GM18498 (cell line): ENCODE data around the gene MX1.

Experiments used
- ATAC-seq: cut with Tn5 transposase; IDR thresholded peaks from one replicate; pipeline ENCODE4 v1.9.1; 2021; ENCODE audit warnings: mild to moderate bottlenecking, moderate library complexity; ENCODE audit not compliant: unreplicated experiment

Gene MX1

DNA sequence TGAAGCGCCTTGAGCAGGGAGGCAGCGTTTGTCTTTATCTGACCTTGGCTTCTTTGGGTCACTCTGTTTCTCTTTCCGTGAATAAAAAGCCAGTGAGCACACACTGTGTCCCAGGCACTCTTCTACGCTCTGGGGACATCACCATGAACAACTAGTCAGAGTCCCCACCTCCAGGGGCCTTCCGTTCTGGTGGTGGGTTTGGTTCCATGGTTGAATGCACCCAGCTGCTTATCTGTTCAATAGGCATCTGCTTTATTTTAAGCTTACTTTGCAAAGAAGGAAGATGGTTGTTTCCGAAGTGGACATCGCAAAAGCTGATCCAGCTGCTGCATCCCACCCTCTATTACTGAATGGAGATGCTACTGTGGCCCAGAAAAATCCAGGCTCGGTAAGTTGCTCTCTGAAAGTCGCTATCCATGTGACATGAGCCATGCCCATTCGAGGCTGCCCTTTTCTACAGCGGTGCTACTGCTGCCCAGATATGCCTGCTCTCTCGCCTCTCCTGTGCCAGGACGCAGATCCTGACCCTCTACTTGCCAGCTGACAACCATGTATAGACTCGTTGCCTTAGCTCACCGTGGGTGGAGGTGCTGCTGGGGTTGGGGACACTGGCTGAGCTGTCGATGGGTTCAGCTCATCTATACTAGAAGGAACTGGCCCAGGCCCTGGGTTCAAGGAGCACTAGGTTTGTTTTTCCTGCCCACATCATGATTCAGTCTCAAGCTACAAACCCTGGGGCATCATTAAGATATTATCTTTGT, 5.9 kb downstream of the MX1 start:
- ATAC-seq, result peak; percentile 74

DNA sequence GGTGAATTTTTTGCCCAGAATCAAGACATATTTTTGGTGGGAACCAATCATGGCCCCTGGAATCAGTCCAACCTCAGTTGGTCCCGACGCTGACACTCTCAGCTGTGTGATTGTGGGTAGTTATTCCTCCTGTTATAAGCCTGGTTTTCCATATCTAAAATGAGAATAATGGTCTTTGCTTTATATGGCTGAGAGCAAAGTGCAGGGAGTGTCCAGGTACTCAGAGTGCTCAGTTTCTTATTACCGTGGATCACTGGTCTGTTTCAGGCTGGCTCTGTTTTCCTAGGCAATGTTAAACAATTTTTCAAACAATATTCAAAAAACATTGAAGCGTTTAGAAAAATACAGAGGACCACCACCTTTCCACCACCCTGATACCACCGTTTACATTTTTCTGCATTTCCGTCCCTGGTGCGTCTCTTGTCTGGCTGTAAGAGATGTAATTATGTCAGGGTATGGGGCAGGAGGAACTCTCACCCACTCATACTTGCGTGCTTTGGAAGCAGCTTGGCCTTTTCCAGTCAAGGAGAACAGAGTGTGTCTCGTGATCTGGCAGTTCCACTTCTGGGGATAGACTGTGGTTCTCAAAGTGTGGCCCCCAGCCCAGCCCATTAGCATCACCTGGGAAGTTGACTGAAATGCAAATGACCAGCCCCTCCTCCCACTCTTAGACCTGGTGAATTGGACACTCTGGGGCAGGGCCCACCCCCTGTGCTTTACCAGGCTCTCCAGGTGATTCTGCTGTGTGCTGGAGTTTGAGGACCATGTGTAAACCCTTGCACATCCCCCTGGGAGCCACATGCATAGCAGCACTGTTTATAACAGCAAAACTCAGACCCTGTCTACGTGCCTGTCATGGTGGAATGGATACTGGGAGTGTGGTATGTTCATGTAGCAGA, 6.8 kb downstream of the MX1 start:
- no peak for ATAC-seq

- ATAC-seq, result no peak
Measured at GRCh38 chr21:41433566-41433965, 7.5 kb downstream of the MX1 start.

DNA sequence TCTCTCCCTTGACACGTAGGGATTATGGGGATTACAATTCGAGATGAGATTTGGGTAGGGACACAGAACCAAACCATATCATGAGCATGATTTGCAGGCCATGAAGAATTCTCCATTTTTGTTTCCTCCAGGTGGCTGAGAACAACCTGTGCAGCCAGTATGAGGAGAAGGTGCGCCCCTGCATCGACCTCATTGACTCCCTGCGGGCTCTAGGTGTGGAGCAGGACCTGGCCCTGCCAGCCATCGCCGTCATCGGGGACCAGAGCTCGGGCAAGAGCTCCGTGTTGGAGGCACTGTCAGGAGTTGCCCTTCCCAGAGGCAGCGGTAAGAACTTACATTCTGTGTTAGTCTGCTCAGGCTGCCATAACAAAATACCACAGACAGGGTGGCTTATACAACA, 9.7 kb downstream of the MX1 start:
- ATAC-seq, result no peak

DNA sequence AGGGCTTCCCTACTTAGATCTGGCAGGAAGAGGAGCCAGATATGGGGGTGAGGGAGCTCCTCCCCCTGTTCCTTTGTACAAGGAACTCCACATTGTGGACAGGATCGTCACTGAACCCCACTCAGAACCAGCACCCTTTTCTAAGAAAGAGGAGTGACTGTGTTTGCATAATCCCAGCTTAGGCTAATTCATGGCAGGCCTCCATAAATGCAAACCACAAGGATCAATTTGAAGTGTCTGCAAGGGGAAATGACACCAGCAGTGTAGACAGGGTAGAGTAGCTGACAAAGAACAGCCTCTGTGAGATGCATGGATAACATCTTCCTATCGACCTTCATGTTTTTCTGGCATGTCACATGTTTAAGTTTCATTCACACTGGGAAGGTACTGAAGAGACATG, 11.7 kb downstream of the MX1 start:
- no peak for ATAC-seq

DNA sequence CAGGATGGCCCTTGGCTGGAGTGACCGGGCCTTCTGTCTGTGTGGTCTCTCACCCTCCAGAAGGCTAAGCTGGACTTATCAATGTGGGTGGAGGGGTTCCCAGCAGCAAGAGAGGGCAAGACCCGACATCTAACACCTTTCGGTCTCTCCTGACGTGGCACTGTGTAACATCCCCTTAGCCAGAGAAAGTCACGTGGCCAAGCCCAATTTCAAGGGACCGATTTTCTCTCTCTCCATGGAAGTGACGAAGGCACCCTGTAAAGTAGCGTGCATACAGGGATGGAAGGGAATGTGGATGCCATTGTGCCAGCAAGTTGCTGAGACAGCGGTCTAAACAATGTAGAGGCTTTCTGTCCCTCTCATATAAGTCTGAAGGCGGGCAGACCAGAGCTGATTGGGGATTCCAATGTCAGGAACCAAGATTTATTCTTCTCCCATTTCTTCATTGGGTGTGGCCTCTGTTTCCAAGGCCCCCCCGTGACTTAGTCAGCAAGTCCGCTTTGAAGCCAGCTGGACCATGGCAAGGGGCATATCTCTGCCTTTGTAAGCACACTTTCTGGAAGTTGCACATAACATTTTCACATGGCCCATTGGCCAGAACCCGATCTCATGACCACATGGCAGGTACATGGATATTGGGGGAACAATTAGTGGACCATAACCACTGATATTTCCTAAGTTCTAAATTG, 12.5 kb downstream of the MX1 start:
- ATAC-seq, result no peak

DNA sequence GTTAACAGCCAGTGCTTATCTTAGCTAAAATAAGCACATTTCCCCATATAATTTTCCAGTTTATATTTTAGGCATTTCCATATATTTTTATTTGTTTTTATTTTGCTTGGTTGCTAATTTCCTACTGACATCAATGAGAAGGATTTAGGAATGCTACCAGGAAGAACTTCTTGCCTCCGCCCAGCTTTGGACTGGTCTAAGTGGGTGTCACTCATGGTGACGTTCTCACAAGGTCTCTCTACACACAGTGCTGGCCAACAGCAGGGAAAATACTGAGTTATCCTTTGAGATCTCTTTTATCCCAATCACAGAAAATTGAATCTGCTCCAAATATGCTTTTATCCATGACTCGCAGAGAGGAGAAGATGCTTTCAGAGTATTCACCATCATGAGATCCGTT, 13.2 kb downstream of the MX1 start:
- ATAC-seq, result no peak

DNA sequence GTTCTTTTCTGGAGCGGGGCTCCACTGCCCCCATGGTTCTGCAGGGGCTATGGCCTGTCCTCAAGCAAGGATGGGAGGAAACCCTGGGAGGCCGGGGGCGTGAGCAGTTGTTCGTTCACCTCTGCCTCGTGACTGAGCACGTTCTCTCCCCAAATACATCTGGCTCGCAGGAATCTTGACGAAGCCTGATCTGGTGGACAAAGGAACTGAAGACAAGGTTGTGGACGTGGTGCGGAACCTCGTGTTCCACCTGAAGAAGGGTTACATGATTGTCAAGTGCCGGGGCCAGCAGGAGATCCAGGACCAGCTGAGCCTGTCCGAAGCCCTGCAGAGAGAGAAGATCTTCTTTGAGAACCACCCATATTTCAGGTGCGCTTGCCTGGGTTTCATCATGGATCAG, 15.5 kb downstream of the MX1 start:
- ATAC-seq, result no peak

DNA sequence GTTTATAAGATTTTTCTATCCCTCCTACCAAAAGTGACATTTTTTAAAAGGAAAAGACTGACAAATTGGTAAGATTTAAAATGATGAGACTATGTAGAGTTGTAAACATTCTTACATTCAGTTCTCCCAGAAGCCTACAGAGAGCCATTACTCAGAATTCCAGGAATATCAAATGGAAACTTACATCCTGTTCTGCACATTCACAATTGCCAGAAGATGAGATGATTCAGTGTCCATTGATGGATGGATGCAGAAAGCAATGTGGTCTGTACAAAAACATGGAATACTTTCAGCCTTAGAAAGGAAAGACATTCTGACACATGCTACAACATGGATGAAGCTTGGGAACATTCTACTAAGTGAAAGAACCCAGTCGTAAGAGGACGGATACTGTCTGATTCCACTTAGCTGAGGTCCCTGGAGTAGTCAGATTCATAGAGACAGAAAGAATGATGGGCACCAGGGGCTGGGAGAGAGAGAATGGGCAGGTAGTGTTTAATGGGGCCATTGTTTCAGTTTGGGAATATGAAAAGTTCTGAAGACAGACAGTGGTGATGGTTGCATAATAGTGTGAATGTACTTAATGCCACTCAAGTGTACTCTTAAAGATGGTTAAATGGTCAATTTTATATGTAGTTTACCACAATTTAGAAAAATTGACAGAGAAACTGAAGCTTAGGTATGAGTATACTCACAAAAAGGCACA, 16.6 kb downstream of the MX1 start:
- no peak for ATAC-seq

- no peak for ATAC-seq
Measured at GRCh38 chr21:41443562-41443961, 17.5 kb downstream of the MX1 start.

DNA sequence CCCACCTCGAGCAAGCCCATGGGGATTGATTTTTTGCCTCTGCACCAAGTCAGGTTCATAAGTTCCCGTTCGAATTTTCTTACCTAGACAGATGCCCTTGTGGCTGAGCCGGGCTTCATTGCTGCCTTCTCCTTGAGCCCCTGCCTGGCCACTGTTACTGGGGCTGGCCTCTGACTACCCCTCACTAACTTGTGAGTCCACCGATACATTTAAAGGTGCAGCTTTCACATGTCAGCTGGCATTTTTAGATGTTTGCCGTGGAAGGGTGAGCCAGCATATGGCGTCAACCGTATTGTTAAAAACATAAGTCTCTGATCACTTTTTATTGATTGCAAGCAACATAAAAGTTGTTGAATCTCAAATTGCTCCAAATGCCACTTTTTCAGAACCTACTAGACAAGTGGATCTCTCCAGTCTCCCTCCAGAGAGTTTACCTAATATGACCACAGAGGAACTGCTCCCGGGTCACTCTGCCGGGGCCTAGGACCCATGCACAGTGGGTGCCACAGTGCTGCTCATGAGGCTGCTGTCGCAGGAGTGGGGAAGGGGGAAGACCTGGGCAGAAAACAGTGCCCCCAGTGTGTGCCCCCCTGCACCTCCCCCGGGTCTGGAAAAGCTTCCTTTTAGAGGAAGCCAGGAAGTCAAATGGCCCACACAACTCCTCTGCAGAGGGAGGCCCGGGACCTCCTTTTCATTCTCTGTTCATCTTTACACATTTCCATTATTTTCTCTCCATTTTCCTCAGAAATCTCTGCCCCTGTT, 18.8 kb downstream of the MX1 start:
- ATAC-seq, result no peak

- ATAC-seq, result no peak
Measured at GRCh38 chr21:41445465-41445862, 19.4 kb downstream of the MX1 start.

DNA sequence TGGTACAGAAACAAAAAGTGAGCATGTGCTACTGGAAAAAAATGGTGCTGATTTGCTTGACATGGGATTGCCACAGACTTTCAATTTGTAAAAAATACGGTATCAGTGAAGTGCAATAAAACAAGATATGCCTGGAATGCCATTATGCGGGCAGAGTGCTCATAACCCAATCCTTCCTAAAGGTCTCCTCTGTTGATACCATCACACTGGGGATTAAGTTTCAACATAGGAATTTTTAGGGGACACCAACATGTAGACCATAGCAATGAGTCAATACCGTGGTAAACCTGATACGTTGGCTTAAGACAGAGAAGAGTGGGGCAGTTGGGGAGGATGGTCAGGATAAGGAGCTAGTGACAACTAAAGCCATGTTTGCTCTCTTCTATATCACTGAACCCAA, 20.5 kb downstream of the MX1 start:
- no peak for ATAC-seq

- ATAC-seq, result no peak
Measured at GRCh38 chr21:41447356-41447755, 21.3 kb downstream of the MX1 start.

DNA sequence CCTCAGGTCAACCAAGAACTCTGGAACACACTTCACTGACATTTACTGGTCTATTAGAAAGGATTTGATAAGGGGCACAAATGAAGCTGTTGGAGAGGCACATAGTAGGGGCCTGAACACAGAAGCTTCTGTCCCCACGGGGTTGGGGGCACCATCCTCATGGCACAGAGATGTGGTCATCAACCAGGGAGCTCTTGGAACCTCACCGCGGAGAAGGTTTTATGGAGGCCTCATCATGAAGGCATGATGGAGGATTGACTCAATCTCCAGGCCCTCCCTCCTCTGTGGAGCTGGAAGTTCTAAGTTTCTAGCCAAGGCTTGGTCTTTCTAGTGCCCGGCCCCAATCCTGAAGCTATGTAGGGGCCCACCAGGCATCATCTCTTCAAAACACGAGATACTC, 23.6 kb downstream of the MX1 start:
- ATAC-seq, result no peak

- ATAC-seq, result no peak
Measured at GRCh38 chr21:41451753-41452676, 26.0 kb downstream of the MX1 start.

DNA sequence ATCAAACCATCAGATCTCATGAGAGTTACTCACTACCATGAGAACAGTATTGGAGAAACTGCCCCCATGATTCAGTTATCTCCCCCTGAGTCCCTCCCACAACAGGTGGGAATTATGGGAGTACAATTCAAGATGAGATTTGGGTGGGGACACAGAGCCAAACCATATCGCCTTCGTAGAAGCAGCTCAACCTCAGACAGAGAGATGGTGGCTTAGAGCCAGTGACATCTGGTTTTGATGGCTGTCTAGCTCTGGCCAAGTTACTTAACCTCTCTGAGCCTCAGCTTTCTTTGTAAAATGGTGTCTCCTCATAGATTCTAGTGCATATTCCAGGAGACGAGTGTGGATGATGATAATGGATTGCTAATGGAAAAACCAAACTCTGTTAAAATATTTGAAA, 27.2 kb downstream of the MX1 start:
- ATAC-seq, result no peak

DNA sequence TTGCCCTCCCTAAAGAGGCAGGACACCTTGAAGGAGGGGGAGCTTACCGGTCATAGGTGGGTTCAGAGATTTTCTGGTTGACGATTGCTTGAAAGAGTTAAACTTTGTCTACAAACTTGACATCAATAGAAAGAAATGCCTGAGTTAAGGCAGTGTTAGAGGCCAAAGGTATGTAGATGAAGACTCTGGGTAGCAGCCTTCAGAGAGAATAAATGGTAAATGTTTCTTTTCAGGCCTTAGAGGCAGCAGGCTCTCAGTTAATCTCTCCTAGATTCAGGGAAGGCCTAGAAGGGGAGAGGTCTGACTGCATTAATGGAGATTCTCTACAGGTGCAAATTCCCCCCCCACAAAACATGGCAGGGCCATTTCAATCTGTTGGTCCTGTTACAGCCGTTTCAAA, 27.7 kb downstream of the MX1 start:
- no peak for ATAC-seq

GRCh38 chr21:41458121-41458520, 32.1 kb downstream of the MX1 start:
- no peak for ATAC-seq
